Spleen (tissue), 7 donors: ENCODE results near the gene LY86.

Source experiments
- POLR2A ChIP-seq, 3 donors: fragments of 450-650 bp; IDR thresholded peaks; one replicate each; pipeline ENCODE4 v1.5.1; 2017; ENCODE audit warnings: antibody characterized with exemption in 3 of 3, mild to moderate bottlenecking in 1 of 3
- TF ChIP-seq, protein P1 (sequence below), 11 experiments: fragments of 200-600 bp in 7 of 11; fragments of 450-650 bp in 4 of 11; sonication (generic) in 4 of 11; IDR thresholded peaks in 8 of 11; conservative IDR thresholded peaks in 3 of 11; 1 replicate in 7 of 11; 2 replicates in 4 of 11; pipeline versions ENCODE4 v1.4.0 to v1.8.0; 2016 to 2021; ENCODE audit warnings: antibody characterized with exemption in 11 of 11, inconsistent platforms in 4 of 11, mild to moderate bottlenecking in 1 of 11
- donor health status: DM: no; HTN: no; CAD: no; lungs with moderate emphysema.
- donor health status: DM: no; HTN: no; CAD: no.
- donor health status: DM: no; HTN: no; CAD: no.

- TF ChIP-seq, protein P1, sequence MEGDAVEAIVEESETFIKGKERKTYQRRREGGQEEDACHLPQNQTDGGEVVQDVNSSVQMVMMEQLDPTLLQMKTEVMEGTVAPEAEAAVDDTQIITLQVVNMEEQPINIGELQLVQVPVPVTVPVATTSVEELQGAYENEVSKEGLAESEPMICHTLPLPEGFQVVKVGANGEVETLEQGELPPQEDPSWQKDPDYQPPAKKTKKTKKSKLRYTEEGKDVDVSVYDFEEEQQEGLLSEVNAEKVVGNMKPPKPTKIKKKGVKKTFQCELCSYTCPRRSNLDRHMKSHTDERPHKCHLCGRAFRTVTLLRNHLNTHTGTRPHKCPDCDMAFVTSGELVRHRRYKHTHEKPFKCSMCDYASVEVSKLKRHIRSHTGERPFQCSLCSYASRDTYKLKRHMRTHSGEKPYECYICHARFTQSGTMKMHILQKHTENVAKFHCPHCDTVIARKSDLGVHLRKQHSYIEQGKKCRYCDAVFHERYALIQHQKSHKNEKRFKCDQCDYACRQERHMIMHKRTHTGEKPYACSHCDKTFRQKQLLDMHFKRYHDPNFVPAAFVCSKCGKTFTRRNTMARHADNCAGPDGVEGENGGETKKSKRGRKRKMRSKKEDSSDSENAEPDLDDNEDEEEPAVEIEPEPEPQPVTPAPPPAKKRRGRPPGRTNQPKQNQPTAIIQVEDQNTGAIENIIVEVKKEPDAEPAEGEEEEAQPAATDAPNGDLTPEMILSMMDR (IDR thresholded peaks at IDR 0.05 in 8 of 11, conservative IDR thresholded peaks at IDR 0.05 in 3 of 11) = no peak
- no peak for TF ChIP-seq POLR2A (IDR thresholded peaks at IDR 0.05)
Observed at GRCh38 chr6:6590530-6590929, 2.0 kb downstream of the LY86 start.
